MCF 10A (cell line): Measurements from ENCODE around the gene CNTNAP4. TPM values are rescaled to one million over a fixed set of nuclear protein-coding genes. Genes with fewer than 3 reads are reported as not detected.

Experiments
- BruUV-seq: library from RNA; stranded (reverse); fragments of 400-500 nt; replicated peaks from 2 replicates; lab custom pipeline; 2021; lab: Mats Ljungman, UMichigan
- CTCF ChIA-PET: fragments of 300-600 bp; sonication (Branson Sonifier 250); formaldehyde crosslinking; extraction: SDS; loops from one replicate; lab custom pipeline; 2021; ENCODE audit warnings: antibody characterized with exemption, inconsistent platforms; lab: Yijun Ruan, JAX
- POLR2A ChIA-PET: fragments of 300-600, 350-650 bp; sonication (Branson Sonifier 250); formaldehyde crosslinking; extraction: SDS; loops from one replicate; lab custom pipeline; 2020; ENCODE audit warnings: antibody characterized with exemption, inconsistent platforms; lab: Yijun Ruan, JAX
- DNase-seq: peaks from one replicate; pipeline ENCODE4 v3.0.0-alpha.2; 2018; ENCODE audit not compliant: unreplicated experiment
- H3K27ac Mint-ChIP-seq: one replicate; pipeline ENCODE4 v1.8.0; 2022; ENCODE audit warnings: mild to moderate bottlenecking, low read depth, mixed read lengths; ENCODE audit not compliant: unreplicated experiment
- H3K27me3 Mint-ChIP-seq: one replicate; pipeline ENCODE4 v1.8.0; 2022; ENCODE audit warnings: mixed read lengths; ENCODE audit not compliant: insufficient read depth, unreplicated experiment
- H3K36me3 Mint-ChIP-seq: one replicate; pipeline ENCODE4 v1.8.0; 2022; ENCODE audit warnings: mild to moderate bottlenecking, moderate library complexity, mixed read lengths; ENCODE audit not compliant: insufficient read depth, unreplicated experiment
- H3K4me1 Mint-ChIP-seq: one replicate; pipeline ENCODE4 v1.8.0; 2022; ENCODE audit warnings: mixed read lengths; ENCODE audit not compliant: insufficient read depth, unreplicated experiment
- H3K4me3 Mint-ChIP-seq: one replicate; pipeline ENCODE4 v1.8.0; 2022; ENCODE audit warnings: mild to moderate bottlenecking, moderate library complexity, mixed read lengths; ENCODE audit not compliant: unreplicated experiment
- H3K9me3 Mint-ChIP-seq: one replicate; pipeline ENCODE4 v1.8.0; 2022; ENCODE audit warnings: mixed read lengths; ENCODE audit not compliant: unreplicated experiment
- intact Hi-C: fragments of 100-400 bp; cut with micrococcal nuclease; formaldehyde crosslinking; loops from 2 replicates; pipeline ENCODE4 v1.14.1; 2022
- total RNA-seq: library from RNA; stranded (reverse); gene quantifications from 2 replicates; pipeline ENCODE4 v1.2.3, GENCODE V29; 2022
- TF ChIP-seq, protein P1 (sequence below): fragments of 200-600 bp; IDR thresholded peaks from one replicate; pipeline ENCODE4 v1.8.0; 2022; ENCODE audit warnings: antibody characterized with exemption, mild to moderate bottlenecking; ENCODE audit not compliant: unreplicated experiment

CNTNAP4 gene
- total RNA-seq, 1 experiment from 2014 or later = not detected

DNA sequence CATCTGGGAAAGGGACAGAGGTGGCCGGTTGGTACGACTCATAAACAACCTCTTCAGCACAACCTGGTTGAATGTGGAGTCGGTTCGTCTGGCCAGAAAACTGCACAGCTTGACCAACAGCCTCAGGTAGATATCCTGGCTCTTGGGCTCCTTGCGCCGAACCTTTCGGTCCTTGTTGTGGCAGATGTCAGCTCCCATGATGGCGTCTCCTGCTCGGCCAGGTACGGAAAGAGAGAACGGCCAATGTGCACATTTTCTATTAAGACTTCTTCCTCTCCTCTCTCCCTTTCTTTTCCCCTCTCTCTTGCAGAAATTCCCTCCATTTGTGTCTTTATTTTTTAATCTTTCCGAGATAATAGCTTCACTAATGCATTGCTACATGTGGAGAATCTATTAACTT is 41.8 kb upstream of the CNTNAP4 start:
- DNase-seq = no peak
- H3K36me3 Mint-ChIP-seq = no peaks in the 10 kb centered on the region
- H3K4me3 Mint-ChIP-seq = no peak overlapping the region
- TF ChIP-seq, protein P1, sequence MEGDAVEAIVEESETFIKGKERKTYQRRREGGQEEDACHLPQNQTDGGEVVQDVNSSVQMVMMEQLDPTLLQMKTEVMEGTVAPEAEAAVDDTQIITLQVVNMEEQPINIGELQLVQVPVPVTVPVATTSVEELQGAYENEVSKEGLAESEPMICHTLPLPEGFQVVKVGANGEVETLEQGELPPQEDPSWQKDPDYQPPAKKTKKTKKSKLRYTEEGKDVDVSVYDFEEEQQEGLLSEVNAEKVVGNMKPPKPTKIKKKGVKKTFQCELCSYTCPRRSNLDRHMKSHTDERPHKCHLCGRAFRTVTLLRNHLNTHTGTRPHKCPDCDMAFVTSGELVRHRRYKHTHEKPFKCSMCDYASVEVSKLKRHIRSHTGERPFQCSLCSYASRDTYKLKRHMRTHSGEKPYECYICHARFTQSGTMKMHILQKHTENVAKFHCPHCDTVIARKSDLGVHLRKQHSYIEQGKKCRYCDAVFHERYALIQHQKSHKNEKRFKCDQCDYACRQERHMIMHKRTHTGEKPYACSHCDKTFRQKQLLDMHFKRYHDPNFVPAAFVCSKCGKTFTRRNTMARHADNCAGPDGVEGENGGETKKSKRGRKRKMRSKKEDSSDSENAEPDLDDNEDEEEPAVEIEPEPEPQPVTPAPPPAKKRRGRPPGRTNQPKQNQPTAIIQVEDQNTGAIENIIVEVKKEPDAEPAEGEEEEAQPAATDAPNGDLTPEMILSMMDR = no peak
- CTCF ChIA-PET = interaction anchor here (1.0 kb wide), 1 partner anchor 935 kb away, joined by 3 read pairs; no protein-coding TSS in a partner anchor
- POLR2A ChIA-PET = no interaction called here
- H3K4me1 Mint-ChIP-seq = no peaks in the 10 kb centered on the region
- no TSS peak for BruUV-seq
- no peaks in the 10 kb centered on the region for H3K9me3 Mint-ChIP-seq
- intact Hi-C loops = no loop called here
- no peak overlapping the region for H3K27ac Mint-ChIP-seq
- H3K27me3 Mint-ChIP-seq = no peaks in the 10 kb centered on the region

DNA sequence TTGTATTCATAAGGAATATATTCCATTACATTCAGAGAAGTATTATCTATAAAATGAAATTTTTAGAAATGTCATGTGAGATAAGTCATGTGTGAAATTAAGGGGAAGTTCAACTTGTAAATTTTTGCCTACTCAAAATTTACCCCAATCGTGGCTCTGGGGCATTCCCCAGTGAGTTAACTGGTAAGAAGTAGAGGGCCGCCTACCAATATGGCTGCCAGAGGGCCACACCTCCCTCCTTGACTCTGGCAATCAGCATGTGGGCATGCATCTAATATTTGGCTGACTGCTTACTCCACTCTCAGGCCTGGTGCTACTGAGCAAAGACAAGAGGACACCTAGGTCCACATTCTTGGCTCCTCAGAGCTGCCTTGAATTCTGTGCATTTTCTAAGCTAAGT is 39.7 kb upstream of the CNTNAP4 start:
- H3K4me1 Mint-ChIP-seq = no peaks in the 10 kb centered on the region
- ChIA-PET POLR2A (no interaction called here), CTCF (no interaction called here)
- TF ChIP-seq, protein P1 = no peak
- H3K36me3 Mint-ChIP-seq = no peaks in the 10 kb centered on the region
- H3K9me3 Mint-ChIP-seq = no peaks in the 10 kb centered on the region
- H3K27me3 Mint-ChIP-seq = no peaks in the 10 kb centered on the region
- H3K27ac Mint-ChIP-seq = no peak overlapping the region
- no peak overlapping the region for H3K4me3 Mint-ChIP-seq
- intact Hi-C loops = no loop called here
- DNase-seq = no peak
- BruUV-seq = no TSS peak

DNA sequence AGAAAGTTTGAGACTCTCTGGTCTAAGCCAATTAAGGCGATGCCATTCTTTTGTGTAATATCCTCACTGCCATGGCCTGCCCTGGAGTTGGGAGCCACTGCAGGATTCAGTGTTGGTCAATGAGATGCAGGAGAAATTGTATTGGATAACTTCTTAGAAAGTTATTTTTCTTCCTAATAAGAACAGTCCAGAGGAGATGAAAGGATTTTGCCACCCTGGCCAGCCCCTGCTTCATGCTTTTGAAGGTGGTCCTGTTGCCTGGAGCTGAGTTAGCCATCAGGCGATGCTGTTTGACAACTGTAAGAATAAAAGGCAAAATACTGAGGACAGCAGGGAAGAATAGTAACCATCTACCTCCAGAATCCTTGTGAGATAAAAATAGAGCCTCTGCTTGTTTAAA is 35.4 kb upstream of the CNTNAP4 start:
- H3K4me3 Mint-ChIP-seq = no peak overlapping the region
- peaks cover 5% of the 10 kb centered on the region for H3K4me1 Mint-ChIP-seq
- H3K9me3 Mint-ChIP-seq = no peaks in the 10 kb centered on the region
- no peak for DNase-seq
- TF ChIP-seq, protein P1 = no peak
- POLR2A ChIA-PET = no interaction called here
- no peaks in the 10 kb centered on the region for H3K36me3 Mint-ChIP-seq
- H3K27me3 Mint-ChIP-seq = no peaks in the 10 kb centered on the region
- intact Hi-C loops = no loop called here
- CTCF ChIA-PET = no interaction called here
- no peak overlapping the region for H3K27ac Mint-ChIP-seq
- no TSS peak for BruUV-seq

DNA sequence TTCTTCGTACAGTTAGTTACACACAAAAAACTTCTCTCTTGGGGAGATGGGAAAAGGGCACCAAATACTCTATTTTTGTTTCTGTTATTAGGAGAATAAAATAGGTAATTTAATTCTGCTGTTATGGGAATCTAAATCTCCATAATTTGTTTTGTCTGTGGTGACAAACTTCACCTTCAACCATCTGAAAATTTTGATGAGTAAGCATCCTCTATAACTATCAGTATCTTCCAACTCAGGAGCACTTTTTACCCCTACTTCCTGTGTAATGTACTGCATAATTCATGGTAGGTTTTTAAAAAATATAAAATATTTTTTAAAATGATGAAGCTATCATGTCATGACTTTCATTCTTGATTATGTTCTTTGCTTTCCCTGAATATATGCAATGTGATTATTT is 33.6 kb upstream of the CNTNAP4 start:
- Mint-ChIP-seq H3K4me3 (no peak overlapping the region), H3K27me3 (no peaks in the 10 kb centered on the region), H3K9me3 (peaks cover 10% of the 10 kb centered on the region), H3K4me1 (peaks cover 5% of the 10 kb centered on the region), H3K36me3 (no peaks in the 10 kb centered on the region), H3K27ac (no peak overlapping the region)
- BruUV-seq = no TSS peak
- no peak for DNase-seq
- POLR2A ChIA-PET = no interaction called here
- intact Hi-C loops = loop anchor here (1.0 kb wide), 1 partner anchor 27 kb away; no protein-coding TSS in a partner anchor
- CTCF ChIA-PET = no interaction called here
- TF ChIP-seq, protein P1 = no peak
